Adrenal gland (tissue), 12 donors: ENCODE data around the gene MTFR1L. TPM values are rescaled to one million over a fixed set of nuclear protein-coding genes. Genes with fewer than 3 reads are reported as not detected.

Experiments
- DNase-seq, 7 donors: peaks; one replicate each; pipeline ENCODE4 v3.0.0-alpha.2; 2019 to 2020
- H3K27ac ChIP-seq, 5 donors: fragments of 200-600 bp; sonication (generic) in 4 of 5; 1 replicate in 3 of 5; 2 replicates in 2 of 5; pipeline versions ENCODE4 v1.5.1 to v1.8.0; 2016 to 2020; ENCODE audit warnings: mild to moderate bottlenecking in 1 of 5
- H3K27me3 ChIP-seq: fragments of 200-600 bp; 2 replicates; pipeline ENCODE4 v1.8.0; 2021
- H3K36me3 ChIP-seq, 2 donors: fragments of 200-600 bp; replicated peaks in 1 of 2; 1 replicate in 1 of 2; 2 replicates in 1 of 2; pipeline versions ENCODE4 v1.5.1 to v1.8.0; 2018 to 2022
- H3K4me1 ChIP-seq, 2 donors: fragments of 200-600 bp; replicated peaks in 1 of 2; 1 replicate in 1 of 2; 2 replicates in 1 of 2; pipeline versions ENCODE4 v1.5.1 to v1.8.0; 2018 to 2021
- H3K4me3 ChIP-seq, 4 donors: fragments of 200-600 bp; sonication (generic) in 3 of 4; one replicate each; pipeline ENCODE4 v1.5.1; 2016 to 2018
- H3K9me3 ChIP-seq, 3 donors: fragments of 200-600 bp; sonication (generic) in 1 of 3; replicated peaks in 1 of 3; 1 replicate in 2 of 3; 2 replicates in 1 of 3; pipeline versions ENCODE4 v1.5.1 to v1.8.0; 2016 to 2021
- CTCF ChIP-seq, 6 experiments: fragments of 450-650 bp in 4 of 6; fragments of 200-600 bp in 2 of 6; sonication (generic) in 1 of 6; IDR thresholded peaks; 1 replicate in 5 of 6; 2 replicates in 1 of 6; pipeline versions ENCODE4 v1.5.1 to v1.8.0; 2016 to 2021; ENCODE audit warnings: antibody characterized with exemption in 6 of 6, mild to moderate bottlenecking in 2 of 6, moderate library complexity in 1 of 6
- POLR2A ChIP-seq, 2 donors: fragments of 450-650 bp; IDR thresholded peaks; one replicate each; pipeline ENCODE4 v1.6.1; 2017; ENCODE audit warnings: antibody characterized with exemption in 2 of 2, mild to moderate bottlenecking in 2 of 2, moderate library complexity in 1 of 2
- WGBS, 4 donors: extraction: QIAGEN DNeasy Blood & Tissue Kit in 2 of 4; methylation state at CpG; one replicate each; pipeline versions ENCODE4 v1.1.5 to v1.1.7; 2013 to 2017; 5-methylcytosine and 5-hydroxymethylcytosine counted together
- intact Hi-C, 2 donors: fragments of 100-400 bp; cut with DNase I; formaldehyde crosslinking; loops; one replicate each; pipeline versions ENCODE4 v1.14.1 to v1.15.0; 2022 to 2023
- polyA plus RNA-seq, 3 donors: library from polyadenylated mRNA; stranded (reverse); fragments of 200-250 nt in 2 of 3; fragments of 350-450 nt in 1 of 3; fragmentation: Illumina TruSeq in 1 of 3; extraction: RNeasy Lipid Tissue Mini Kit (QIAGEN cat#74804) in 1 of 3; gene quantifications; one replicate each; pipeline ENCODE4 v1.2.3, GENCODE V29; 2013 to 2014
- total RNA-seq, 9 donors: library from RNA; depleted of rRNA in 4 of 9; stranded (reverse); fragments of >200 nt in 4 of 9; fragments of 120-200 nt in 1 of 9; fragmentation: NEBNext Ultra II Directional in 1 of 9; extraction: Animal tissue kit (Norgen Biotek cat#: 25700) in 1 of 9; gene quantifications; one replicate each; pipeline versions ENCODE4 v1.1.0 to v1.2.4, GENCODE V29; 2013 to 2023
- donor health status: healthy with polysubstance abuse.
- donor health status: Bipolar disorder and iron deficiency.
- donor health status: DM: yes; HTN: yes; CAD: no.
- donor health status: DM: no; HTN: no; CAD: no.
- donor health status: DM: no; HTN: no; CAD: no.
- donor health status: DM: yes; HTN: yes; CAD: no.

MTFR1L gene
- total and polyA plus RNA-seq, 12 donors: 116 to 298 (median 192) TPM

- intact Hi-C loops: no loop called here
- no peaks in the 10 kb centered on the region for H3K27me3 ChIP-seq
- peaks cover 0 to 14% of the 10 kb centered on the region in 2 donors for H3K4me1 ChIP-seq
- H3K27ac ChIP-seq: no peak overlapping the region
- no peak for TF ChIP-seq POLR2A (IDR thresholded peaks at IDR 0.05)
- TF ChIP-seq CTCF (IDR thresholded peaks at IDR 0.05): no peak
- H3K36me3 ChIP-seq: peaks cover 0 to 55% of the 10 kb centered on the region in 2 donors
- no peak overlapping the region for H3K4me3 ChIP-seq
- DNase-seq: peak in 1 of 7 donors; percentile 17
- WGBS, 4 donors: 74 to 90% (median 86%) methylated on average over 13 to 24 of the region's 24 CpGs
- H3K9me3 ChIP-seq: no peaks in the 10 kb centered on the region
These were observed 5.9 kb upstream of the MTFR1L start for GRCh38 chr1:25813734-25814471.

GRCh38 chr1:25814549-25815087 is 5.1 kb upstream of the MTFR1L start:
- 86 to 93% (median 91%) methylated on average over 7 of the region's 7 CpGs for WGBS, 4 donors
- DNase-seq: peak in 1 of 7 donors; percentile 15
- no peak for TF ChIP-seq CTCF (IDR thresholded peaks at IDR 0.05)
- H3K9me3 ChIP-seq: no peaks in the 10 kb centered on the region
- H3K27me3 ChIP-seq: no peaks in the 10 kb centered on the region
- intact Hi-C loops: no loop called here
- H3K36me3 ChIP-seq: peaks cover 0 to 48% of the 10 kb centered on the region in 2 donors
- H3K4me1 ChIP-seq: peaks cover 0 to 16% of the 10 kb centered on the region in 2 donors
- H3K27ac ChIP-seq: no peak overlapping the region
- H3K4me3 ChIP-seq: no peak overlapping the region

- intact Hi-C loops: no loop called here
- DNase-seq: peak in 3 of 7 donors; percentile 16 to 52 (median 28)
- Histone ChIP-seq H3K27me3 (no peaks in the 10 kb centered on the region), H3K4me1 (peaks cover 0 to 16% of the 10 kb centered on the region in 2 donors), H3K36me3 (peaks cover 0 to 40% of the 10 kb centered on the region in 2 donors), H3K27ac (no peak overlapping the region), H3K9me3 (no peaks in the 10 kb centered on the region), H3K4me3 (no peak overlapping the region)
- WGBS, 4 donors: 89 to 91% (median 90%) methylated on average over 23 to 24 of the region's 24 CpGs
- TF ChIP-seq CTCF (IDR thresholded peaks at IDR 0.05): no peak
- no peak for TF ChIP-seq POLR2A (IDR thresholded peaks at IDR 0.05)
These were observed 4.3 kb upstream of the MTFR1L start for GRCh38 chr1:25815208-25816111.
